Thyroid gland (tissue), 4 donors: ENCODE data around the gene CD160.

Source experiments
- CTCF ChIP-seq, 6 experiments: fragments of 200-600 bp in 3 of 6; fragments of 450-650 bp in 3 of 6; sonication (generic) in 3 of 6; IDR thresholded peaks; one replicate each; pipeline ENCODE4 v1.5.1; 2016 to 2019; ENCODE audit warnings: antibody characterized with exemption in 6 of 6, mild to moderate bottlenecking in 2 of 6, inconsistent platforms in 1 of 6, moderate library complexity in 1 of 6
- POLR2A ChIP-seq, 2 donors: fragments of 450-650 bp; IDR thresholded peaks; one replicate each; pipeline ENCODE4 v1.6.1; 2017; ENCODE audit warnings: antibody characterized with exemption in 2 of 2, mild to moderate bottlenecking in 2 of 2, moderate library complexity in 1 of 2

GRCh38 chr1:145706086-145706664 is 13.1 kb upstream of the CD160 start:
- TF ChIP-seq CTCF (IDR thresholded peaks at IDR 0.05) (no peak), POLR2A (IDR thresholded peaks at IDR 0.05) (no peak)
